Transverse colon (tissue), 4 donors: ENCODE data around the gene CAMK1. TPM values are rescaled to one million over a fixed set of nuclear protein-coding genes. Genes with fewer than 3 reads are reported as not detected.

Experiments used
- DNase-seq: peaks from one replicate; pipeline ENCODE4 v3.0.0-alpha.2; 2019
- H3K27ac ChIP-seq, 4 donors: fragments of 200-600 bp; sonication (generic); 2 replicates each; pipeline ENCODE4 v1.5.1; 2016 to 2018; ENCODE audit warnings: inconsistent platforms in 4 of 4
- H3K27me3 ChIP-seq: fragments of 200-600 bp; sonication (generic); 2 replicates; pipeline ENCODE4 v1.5.1; 2017; ENCODE audit warnings: inconsistent platforms
- H3K36me3 ChIP-seq, 4 donors: fragments of 200-600 bp; sonication (generic); 2 replicates each; pipeline ENCODE4 v1.5.1; 2017 to 2019; ENCODE audit warnings: inconsistent platforms in 4 of 4
- H3K4me1 ChIP-seq, 4 donors: fragments of 200-600 bp; sonication (generic); 2 replicates each; pipeline ENCODE4 v1.5.1; 2017 to 2020; ENCODE audit warnings: inconsistent platforms in 4 of 4
- H3K4me3 ChIP-seq, 4 donors: fragments of 200-600 bp; sonication (generic); 1 replicate in 1 of 4; 2 replicates in 3 of 4; pipeline versions ENCODE4 v1.5.1 to v1.6.1; 2017 to 2019; ENCODE audit warnings: inconsistent platforms in 4 of 4
- H3K9me3 ChIP-seq, 2 donors: fragments of 200-600 bp; sonication (generic); 2 replicates each; pipeline ENCODE4 v1.5.1; 2017 to 2019; ENCODE audit warnings: inconsistent platforms in 2 of 2
- CTCF ChIP-seq, 5 experiments: fragments of 200-600 bp in 3 of 5; fragments of 450-650 bp in 2 of 5; sonication (generic) in 3 of 5; IDR thresholded peaks; 1 replicate in 2 of 5; 2 replicates in 3 of 5; pipeline ENCODE4 v1.5.1; 2016 to 2017; ENCODE audit warnings: antibody characterized with exemption in 5 of 5, inconsistent platforms in 3 of 5, mild to moderate bottlenecking in 2 of 5, moderate library complexity in 1 of 5
- EP300 ChIP-seq: sonication (generic); formaldehyde crosslinking; IDR thresholded peaks from one replicate; pipeline ENCODE4 v1.6.1; 2017; ENCODE audit warnings: antibody characterized with exemption, low read depth
- POLR2A ChIP-seq: fragments of 450-650 bp; IDR thresholded peaks from one replicate; pipeline ENCODE4 v1.6.1; 2016; ENCODE audit warnings: antibody characterized with exemption, mild to moderate bottlenecking, moderate library complexity
- POLR2AphosphoS5 ChIP-seq, 3 donors: sonication (generic); formaldehyde crosslinking; IDR thresholded peaks; one replicate each; pipeline ENCODE4 v1.6.1; 2016; ENCODE audit warnings: antibody characterized with exemption in 3 of 3
- WGBS, 2 donors: methylation state at CpG; one replicate each; pipeline ENCODE4 v1.1.5; 2018; ENCODE audit warnings: low coverage in 1 of 2; 5-methylcytosine and 5-hydroxymethylcytosine counted together
- in situ Hi-C, 4 donors: fragments of 200-750 bp; cut with MboI; loops; one replicate each; pipeline versions ENCODE4 v1.15.0 to v1.15.1; 2017; ENCODE audit warnings: low sequenced_read_pairs in 3 of 4, low pct_ligation_motif_present in 1 of 4, low pct_unique_long_range_greater_than_20kb in 1 of 4
- intact Hi-C: fragments of 100-400 bp; cut with DNase I; formaldehyde crosslinking; loops from one replicate; pipeline ENCODE4 v1.15.1; 2023; ENCODE audit warnings: low total_unique reads
- total RNA-seq, 4 donors: library from RNA; depleted of rRNA; stranded (reverse); fragments of >200 nt; gene quantifications; one replicate each; pipeline ENCODE4 v1.1.0, GENCODE V29; 2016

CAMK1 gene
- total RNA-seq, 4 donors from 2014 or later = 5.6 to 45.0 (median 15.6) TPM

GRCh38 chr3:9780910-9781309, 11.2 kb upstream of the CAMK1 start:
- DNase-seq = no peak
- Histone ChIP-seq H3K27me3 (no peaks in the 10 kb centered on the region), H3K4me1 (peaks cover 0 to 23% (median 9%) of the 10 kb centered on the region in 4 donors), H3K9me3 (no peaks in the 10 kb centered on the region), H3K4me3 (no peak overlapping the region), H3K36me3 (peaks cover 0 to 38% (median 18%) of the 10 kb centered on the region in 4 donors), H3K27ac (peak overlapping the region in 2 of 4 donors; percentile 35 to 57)
- in situ Hi-C loops = no loop called here
- 77 to 85% methylated on average over 3 to 4 of the region's 4 CpGs for WGBS, 2 donors
- intact Hi-C loops = no loop called here
- TF ChIP-seq CTCF (IDR thresholded peaks at IDR 0.05) (no peak), POLR2A (no peak), EP300 (no peak), POLR2AphosphoS5 (IDR thresholded peaks at IDR 0.05) (no peak)

DNA sequence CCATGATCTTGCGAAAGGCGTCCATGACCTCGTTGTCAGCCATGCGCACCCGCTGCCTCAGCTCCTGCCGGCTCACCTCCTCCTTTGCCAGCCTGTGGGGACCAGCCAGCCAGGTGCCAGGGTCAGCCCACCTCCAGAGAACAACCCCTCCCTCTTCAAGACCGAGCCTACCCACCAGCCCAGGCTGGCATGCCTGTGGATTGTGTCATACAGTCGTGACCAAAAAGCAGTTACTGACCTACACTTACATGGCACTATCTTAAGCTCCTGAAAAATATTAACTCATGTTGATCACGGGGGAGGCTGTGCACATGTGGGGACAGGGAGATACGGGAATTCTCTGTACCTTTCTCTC, 10.7 kb upstream of the CAMK1 start:
- peaks cover 0 to 35% (median 17%) of the 10 kb centered on the region in 4 donors for H3K36me3 ChIP-seq
- H3K4me1 ChIP-seq = peaks cover 0 to 23% (median 9%) of the 10 kb centered on the region in 4 donors
- H3K27ac ChIP-seq = peak overlapping the region; percentile 35 to 57 (median 44)
- no peak overlapping the region for H3K4me3 ChIP-seq
- TF ChIP-seq CTCF (IDR thresholded peaks at IDR 0.05) = no peak
- intact Hi-C loops (no loop called here), in situ Hi-C loops (no loop called here)
- 60 to 83% methylated on average over 1 to 10 of the region's 10 CpGs for WGBS, 2 donors
- H3K27me3 ChIP-seq = no peaks in the 10 kb centered on the region
- DNase-seq = no peak
- no peaks in the 10 kb centered on the region for H3K9me3 ChIP-seq

DNA sequence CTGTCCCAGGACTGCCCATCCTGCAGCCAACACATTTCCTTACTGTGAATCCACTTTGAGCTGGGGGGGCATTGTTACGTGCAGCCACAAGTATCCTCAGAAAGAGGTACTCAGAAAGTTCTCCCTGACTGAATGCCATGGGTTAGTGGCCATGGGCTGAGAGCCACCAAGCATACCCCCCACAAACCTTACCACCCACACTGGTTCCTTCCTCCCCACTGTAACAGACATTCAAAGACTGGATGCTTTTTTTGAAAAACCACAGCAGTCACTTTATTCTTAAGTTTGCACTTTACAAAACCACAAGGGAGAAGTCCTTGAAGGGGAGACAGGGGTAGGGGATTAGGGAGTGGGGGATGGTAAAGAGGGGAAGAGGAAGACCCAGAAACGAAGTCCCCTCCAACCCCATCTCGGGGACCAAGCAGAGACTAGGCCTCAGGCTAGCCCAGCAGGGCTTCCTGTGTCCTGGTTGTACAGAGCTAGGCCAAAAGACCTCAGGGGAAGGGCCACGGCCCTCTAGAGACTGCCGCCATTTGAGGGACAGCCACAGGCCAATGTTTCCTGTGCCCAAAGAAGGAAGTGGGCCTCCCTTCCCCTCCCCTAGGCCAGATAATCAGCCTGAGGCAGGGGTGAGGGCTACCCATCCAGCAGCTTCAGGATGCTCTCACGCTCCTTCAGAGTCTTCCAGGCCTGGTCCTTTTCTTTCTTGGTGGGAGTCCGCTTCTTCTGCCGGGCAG, 10.1 kb upstream of the CAMK1 start:
- peak; percentile 24 for DNase-seq
- 54 to 75% methylated on average over 2 to 8 of the region's 8 CpGs for WGBS, 2 donors
- peaks cover 0 to 23% (median 9%) of the 10 kb centered on the region in 4 donors for H3K4me1 ChIP-seq

DNA sequence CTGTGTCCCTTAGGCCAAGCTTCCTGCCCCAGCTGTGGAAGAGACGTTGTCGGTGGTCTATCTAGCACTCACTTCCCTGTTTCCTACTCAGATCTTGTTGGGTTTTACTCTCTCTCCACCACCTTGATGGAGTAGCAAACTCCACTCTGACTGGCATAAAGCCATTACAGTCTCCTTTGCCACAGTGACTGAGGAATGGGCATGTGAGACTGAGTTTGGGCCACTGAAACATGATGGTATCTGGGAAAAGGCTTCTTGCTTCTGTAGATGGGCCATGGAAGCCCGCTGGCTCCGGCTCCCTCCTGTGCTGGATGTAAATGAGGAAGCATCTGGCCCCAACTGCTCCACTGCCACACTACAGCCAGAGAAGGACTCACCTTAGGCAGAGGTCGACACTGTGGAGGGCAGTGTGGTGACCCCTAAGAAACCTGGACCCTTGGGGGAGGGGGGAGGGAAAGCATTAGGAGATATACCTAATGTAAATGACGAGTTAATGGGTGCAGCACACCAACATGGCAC, 9.4 kb upstream of the CAMK1 start:
- in situ Hi-C loops = no loop called here
- Histone ChIP-seq H3K27ac (peak overlapping the region; percentile 35 to 57 (median 42)), H3K9me3 (no peaks in the 10 kb centered on the region), H3K27me3 (no peaks in the 10 kb centered on the region), H3K36me3 (peaks cover 0 to 22% (median 10%) of the 10 kb centered on the region in 4 donors), H3K4me1 (peaks cover 0 to 23% (median 9%) of the 10 kb centered on the region in 4 donors), H3K4me3 (no peak overlapping the region)
- TF ChIP-seq EP300 (no peak), CTCF (IDR thresholded peaks at IDR 0.05) (no peak), POLR2AphosphoS5 (IDR thresholded peaks at IDR 0.05) (no peak), POLR2A (no peak)
- no peak for DNase-seq
- 77% methylated on average over 5 of the region's 6 CpGs; no CpG with 5 or more reads in 1 of the 2 donors for WGBS, 2 donors
- intact Hi-C loops = no loop called here

More for the DNA sequence above, 10.1 kb upstream of the CAMK1 start:
- H3K4me3 ChIP-seq = no peak overlapping the region
- H3K36me3 ChIP-seq = peaks cover 0 to 30% (median 14%) of the 10 kb centered on the region in 4 donors
- in situ Hi-C loops = no loop called here
- H3K27ac ChIP-seq = peak overlapping the region; percentile 35 to 57 (median 44)
- H3K9me3 ChIP-seq = no peaks in the 10 kb centered on the region
- no peaks in the 10 kb centered on the region for H3K27me3 ChIP-seq
- intact Hi-C loops = no loop called here
- no peak for TF ChIP-seq POLR2A
- TF ChIP-seq POLR2AphosphoS5 (IDR thresholded peaks at IDR 0.05) = no peak
- TF ChIP-seq EP300 = no peak
- no peak for TF ChIP-seq CTCF (IDR thresholded peaks at IDR 0.05)
